Activated naive CD4-positive, alpha-beta T cell treated with anti-CD3 and anti-CD28 coated beads, Interleukin-2, amount 50 U/mL, for 72 hours (primary cell): Measurements from ENCODE around the gene C1QTNF3. TPM values are rescaled to one million over a fixed set of nuclear protein-coding genes. Genes with fewer than 3 reads are reported as not detected.

Experiments used
- total RNA-seq, 2 donors: library from RNA; stranded (reverse); gene quantifications; one replicate each; pipeline ENCODE4 v1.2.3, GENCODE V29; 2022

Gene C1QTNF3
- total RNA-seq, 2 donors from 2014 or later: 2.7 to 3.3 TPM

Other genes with a start within 250 kb of the C1QTNF3 start
- gene ADAMTS12, start 151.2 kb downstream of the C1QTNF3 start, total RNA-seq: not detected
- not detected for gene RXFP3, start 106.8 kb downstream of the C1QTNF3 start, total RNA-seq
- gene SLC45A2, start 58.5 kb downstream of the C1QTNF3 start, total RNA-seq: under 1 TPM in 1 of 2 donors, not detected in 1; 0.33 TPM
- gene AMACR, start 35.2 kb downstream of the C1QTNF3 start, total RNA-seq: 1 to 10 TPM; 4.0 to 5.2 TPM